Umbilical cord (tissue), 1 donor: ENCODE measurements around the gene HSF4. TPM values are rescaled to one million over a fixed set of nuclear protein-coding genes. Genes with fewer than 3 reads are reported as not detected.

ENCODE experiments used
- total RNA-seq: library from RNA; depleted of rRNA; stranded (reverse); fragments of >200 nt; gene quantifications from one replicate; pipeline ENCODE4 v1.2.3, GENCODE V29; 2014; ENCODE audit warnings: low replicate concordance; ENCODE audit not compliant: insufficient read depth

The HSF4 gene
- total RNA-seq, 1 donor from 2014 or later: 17.3 TPM

Other genes starting within 250 kb of the HSF4 start
- gene CDH16, start 245.9 kb upstream of the HSF4 start, total RNA-seq: not detected
- 19.0 TPM for gene RRAD, start 239.2 kb upstream of the HSF4 start, total RNA-seq
- 72.5 TPM for gene CIAO2B, start 230.3 kb upstream of the HSF4 start, total RNA-seq
- gene CES2, start 229.2 kb upstream of the HSF4 start, total RNA-seq: 53.7 TPM
- gene CES3, start 203.5 kb upstream of the HSF4 start, total RNA-seq: 3.4 TPM
- gene CES4A, start 176.2 kb upstream of the HSF4 start, total RNA-seq: 4.1 TPM
- gene CBFB, start 135.6 kb upstream of the HSF4 start, total RNA-seq: 51.3 TPM
- 18.5 TPM for gene PHAF1, start 54.8 kb upstream of the HSF4 start, total RNA-seq
- 37.3 TPM for gene B3GNT9, start 13.7 kb upstream of the HSF4 start, total RNA-seq
- 10.8 TPM for gene TRADD, start 4.8 kb upstream of the HSF4 start, total RNA-seq
- gene FBXL8, start 4.8 kb upstream of the HSF4 start, total RNA-seq: 9.6 TPM
- 17.1 TPM for gene NOL3, start 5.8 kb downstream of the HSF4 start, total RNA-seq
- gene MATCAP1, start 19.2 kb downstream of the HSF4 start, total RNA-seq: 2.6 TPM
- gene EXOC3L1, start 25.4 kb downstream of the HSF4 start, total RNA-seq: 0.24 TPM
- gene E2F4, start 27.4 kb downstream of the HSF4 start, total RNA-seq: 85.7 TPM
- not detected for gene ELMO3, start 34.4 kb downstream of the HSF4 start, total RNA-seq
- 5.5 TPM for gene TMEM208, start 62.4 kb downstream of the HSF4 start, total RNA-seq
- gene FHOD1, start 82.7 kb downstream of the HSF4 start, total RNA-seq: 2.6 TPM
- gene SLC9A5, start 84.2 kb downstream of the HSF4 start, total RNA-seq: 1.2 TPM
- 20.9 TPM for gene PLEKHG4, start 114.8 kb downstream of the HSF4 start, total RNA-seq
- 3.4 TPM for gene KCTD19, start 162.0 kb downstream of the HSF4 start, total RNA-seq
- 1.9 TPM for gene LRRC36, start 162.1 kb downstream of the HSF4 start, total RNA-seq
- gene TPPP3, start 228.8 kb downstream of the HSF4 start, total RNA-seq: 26.5 TPM